Hindlimb muscle (tissue), 1 donor: Measurements from ENCODE around the gene C1orf56. TPM values are rescaled to one million over a fixed set of nuclear protein-coding genes. Genes with fewer than 3 reads are reported as not detected.
A peak's percentile ranks its signal among the peaks of the same experiment; 100 is the strongest.
"Not testable (repeated sequence)": the region's sequence is repeated elsewhere in the genome, so short reads cannot be mapped to it uniquely, and the experiment has no call there.

ENCODE experiments used
- DNase-seq: peaks from one replicate; pipeline ENCODE4 v3.0.0-alpha.2; 2013
- polyA plus RNA-seq: library from polyadenylated mRNA; unstranded; fragments of 120-200 nt; gene quantifications from one replicate; pipeline ENCODE4 v1.2.1, GENCODE V29; 2013; ENCODE audit not compliant: insufficient read length

Gene C1orf56
- polyA plus RNA-seq, 1 donor = 6.0 TPM

GRCh38 chr1:151062741-151063371 is 15.3 kb downstream of the C1orf56 start:
- no peak for DNase-seq

- no peak for DNase-seq
Observed at GRCh38 chr1:151065089-151065645, 17.6 kb downstream of the C1orf56 start.

- DNase-seq = no peak
Observed at GRCh38 chr1:151067185-151067584, 19.6 kb downstream of the C1orf56 start.

GRCh38 chr1:151069103-151069486 is 21.5 kb downstream of the C1orf56 start:
- no peak for DNase-seq

DNA sequence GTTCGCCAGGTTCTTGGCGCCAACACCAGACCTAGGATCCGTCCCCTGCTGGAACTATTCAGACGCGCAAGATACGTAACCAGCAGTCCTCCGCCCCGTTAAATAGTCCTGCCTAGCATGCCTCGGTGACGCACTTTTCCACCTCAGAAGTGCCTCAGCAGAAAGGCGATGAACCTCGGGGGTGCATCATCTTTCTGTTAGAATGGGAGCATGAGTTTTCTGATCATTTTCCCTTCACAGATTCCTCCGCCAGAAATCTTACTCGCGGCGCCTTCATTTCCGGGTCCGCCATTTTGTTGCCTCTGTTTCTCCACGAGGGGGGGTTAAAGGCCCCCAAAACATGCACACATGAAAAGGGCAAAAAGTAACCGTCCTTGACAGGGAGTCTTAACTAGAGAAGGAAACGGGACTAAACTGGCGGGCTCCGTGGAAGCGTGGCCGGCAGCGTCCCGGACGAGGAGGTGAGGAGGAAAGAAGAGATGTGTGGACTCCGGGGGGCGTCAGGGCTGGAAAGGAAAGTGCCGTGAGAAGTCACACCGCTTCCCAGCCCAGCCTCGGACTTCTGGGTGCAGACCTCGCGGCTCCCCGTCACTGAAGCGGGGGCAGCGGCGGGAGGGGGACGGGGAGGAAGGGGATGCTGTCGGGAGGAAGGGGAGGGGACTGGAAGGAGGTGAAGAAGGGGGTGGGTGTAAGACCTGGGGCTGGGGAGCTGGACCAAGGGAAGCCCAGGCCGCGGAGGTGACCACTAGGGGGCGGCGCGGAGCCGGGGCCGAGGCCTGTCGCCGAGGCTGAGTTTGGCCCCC is 23.1 kb downstream of the C1orf56 start, which contains the start of gene GABPB2:
Gene GABPB2 (plus strand): TSS at position 288 of the 803 bp plus-strand sequence. CDS start 17,429 bp downstream, outside the sequence.
- peak; percentile 97 for DNase-seq

DNA sequence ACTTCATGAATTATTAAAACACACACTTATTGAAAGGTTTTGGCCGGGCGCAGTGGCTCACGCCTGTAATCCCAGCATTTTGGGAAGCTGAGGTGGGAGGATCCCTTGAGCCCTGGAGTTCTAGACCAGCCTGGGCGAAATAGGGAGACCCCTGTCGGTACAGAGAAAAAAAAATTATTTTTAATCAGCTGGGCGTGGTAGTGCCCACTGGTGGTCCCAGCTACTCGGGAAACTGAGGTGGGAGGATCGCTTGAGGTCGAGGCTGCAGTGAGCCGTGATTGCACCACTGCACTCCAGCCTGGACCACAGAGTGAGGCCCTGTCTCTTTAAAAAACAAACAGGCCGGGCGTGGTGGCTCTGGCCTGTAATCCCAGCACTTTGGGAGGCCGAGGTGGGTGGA is 24.7 kb downstream of the C1orf56 start:
- DNase-seq = no peak

- no peak for DNase-seq
Observed at GRCh38 chr1:151085953-151086559, 38.5 kb downstream of the C1orf56 start.

DNA sequence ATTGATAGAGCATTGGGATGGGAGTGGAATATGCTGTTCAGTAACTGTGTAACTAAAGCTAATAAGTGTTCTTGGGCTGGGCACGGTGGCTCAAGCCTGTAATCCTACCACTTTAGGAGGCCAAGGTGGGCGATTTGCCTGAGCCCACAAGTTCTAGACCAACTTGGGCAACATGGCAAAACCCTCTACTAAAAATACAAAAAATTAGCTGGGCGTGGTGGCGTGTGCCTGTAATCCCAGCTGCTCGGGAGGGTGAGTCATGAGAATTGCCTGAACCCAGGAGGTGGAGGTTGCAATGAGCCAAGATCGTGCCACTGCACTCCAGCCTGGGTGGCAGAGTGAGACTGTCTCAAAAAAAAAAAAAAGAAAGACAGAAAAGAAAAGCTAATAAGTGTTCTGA is 49.9 kb downstream of the C1orf56 start:
- DNase-seq = not testable (repeated sequence)

DNA sequence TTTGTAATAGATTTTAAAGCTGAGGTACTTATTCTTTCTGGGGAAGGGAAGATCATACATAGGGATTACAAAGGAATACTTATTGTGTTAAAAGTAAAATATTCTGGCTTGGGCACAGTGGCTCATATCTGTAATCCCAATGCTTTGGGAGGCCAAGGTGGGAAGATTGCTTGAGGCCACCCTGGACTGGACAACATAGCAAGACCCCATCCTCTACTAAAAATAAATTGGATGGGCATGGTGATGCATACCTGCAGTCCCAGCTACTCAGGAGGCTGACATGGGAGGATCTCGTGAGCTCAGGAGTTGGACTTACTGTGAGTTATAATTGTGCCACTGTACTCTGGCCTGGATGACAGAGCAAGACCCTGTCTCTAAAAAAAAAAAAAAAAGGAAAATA is 50.6 kb downstream of the C1orf56 start:
- DNase-seq = no peak

Other genes with a start within 250 kb of the C1orf56 start
- gene CTSK, start 239.5 kb upstream of the C1orf56 start, polyA plus RNA-seq = 44.8 TPM
- 34.4 TPM for gene ARNT, start 171.2 kb upstream of the C1orf56 start, polyA plus RNA-seq
- not detected for gene CTXND2, start 160.6 kb upstream of the C1orf56 start, polyA plus RNA-seq
- gene SETDB1, start 121.4 kb upstream of the C1orf56 start, polyA plus RNA-seq = 45.0 TPM
- 69.0 TPM for gene CERS2, start 72.9 kb upstream of the C1orf56 start, polyA plus RNA-seq
- 3.8 TPM for gene ANXA9, start 65.5 kb upstream of the C1orf56 start, polyA plus RNA-seq
- 24.4 TPM for gene MINDY1, start 40.8 kb upstream of the C1orf56 start, polyA plus RNA-seq
- gene PRUNE1, start 39.3 kb upstream of the C1orf56 start, polyA plus RNA-seq = 27.1 TPM
- gene BNIPL, start 11.2 kb upstream of the C1orf56 start, polyA plus RNA-seq = 1.1 TPM
- 60.6 TPM for gene CDC42SE1, start 11.9 kb downstream of the C1orf56 start, polyA plus RNA-seq
- gene MLLT11, start 12.6 kb downstream of the C1orf56 start, polyA plus RNA-seq = 11.1 TPM
- 7.0 TPM for gene GABPB2, start 23.0 kb downstream of the C1orf56 start, polyA plus RNA-seq
- 120 TPM for gene SEMA6C, start 98.9 kb downstream of the C1orf56 start, polyA plus RNA-seq
- 2.5 TPM for gene TNFAIP8L2, start 108.9 kb downstream of the C1orf56 start, polyA plus RNA-seq
- gene LYSMD1, start 118.2 kb downstream of the C1orf56 start, polyA plus RNA-seq = 12.2 TPM
- 36.7 TPM for gene SCNM1, start 118.4 kb downstream of the C1orf56 start, polyA plus RNA-seq
- gene TMOD4, start 128.2 kb downstream of the C1orf56 start, polyA plus RNA-seq = 27.4 TPM
- gene VPS72, start 142.4 kb downstream of the C1orf56 start, polyA plus RNA-seq = 45.4 TPM
- 43.5 TPM for gene PIP5K1A, start 150.8 kb downstream of the C1orf56 start, polyA plus RNA-seq
- gene PSMD4, start 207.0 kb downstream of the C1orf56 start, polyA plus RNA-seq = 121 TPM
- 13.5 TPM for gene ZNF687, start 234.5 kb downstream of the C1orf56 start, polyA plus RNA-seq